Medulla oblongata (tissue), 1 donor: ENCODE measurements around the gene PNPLA3.
"Not testable (repeated sequence)": the region's sequence is repeated elsewhere in the genome, so short reads cannot be mapped to it uniquely, and the experiment has no call there.

ENCODE experiments used
- DNase-seq: peaks from one replicate; pipeline ENCODE4 v3.0.0-alpha.2; 2015; ENCODE audit errors: extremely low spot score

The PNPLA3 gene

GRCh38 chr22:43889201-43889859, 34.3 kb upstream of the PNPLA3 start:
- no peak for DNase-seq

DNA sequence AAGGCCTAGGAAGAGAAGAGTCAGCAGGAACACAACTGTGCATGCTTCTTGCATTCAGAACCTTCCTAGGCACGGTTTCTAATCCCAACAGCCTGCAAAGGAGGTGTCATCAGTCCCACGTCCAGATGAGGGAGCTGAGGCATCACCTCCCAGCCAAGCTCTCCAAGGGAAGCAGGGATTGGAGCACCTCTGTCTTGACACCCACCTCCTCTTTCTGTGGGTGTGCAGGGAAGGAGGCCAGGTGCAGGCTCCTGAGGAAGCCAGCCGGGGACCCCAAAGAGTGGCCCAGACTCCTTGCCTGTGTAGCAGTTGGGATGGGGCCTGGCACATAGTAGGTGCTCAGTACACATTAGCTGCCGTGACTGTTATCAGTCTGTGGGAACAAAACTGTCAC, 33.7 kb upstream of the PNPLA3 start:
- no peak for DNase-seq

GRCh38 chr22:43890901-43891331, 32.7 kb upstream of the PNPLA3 start:
- DNase-seq = no peak

DNA sequence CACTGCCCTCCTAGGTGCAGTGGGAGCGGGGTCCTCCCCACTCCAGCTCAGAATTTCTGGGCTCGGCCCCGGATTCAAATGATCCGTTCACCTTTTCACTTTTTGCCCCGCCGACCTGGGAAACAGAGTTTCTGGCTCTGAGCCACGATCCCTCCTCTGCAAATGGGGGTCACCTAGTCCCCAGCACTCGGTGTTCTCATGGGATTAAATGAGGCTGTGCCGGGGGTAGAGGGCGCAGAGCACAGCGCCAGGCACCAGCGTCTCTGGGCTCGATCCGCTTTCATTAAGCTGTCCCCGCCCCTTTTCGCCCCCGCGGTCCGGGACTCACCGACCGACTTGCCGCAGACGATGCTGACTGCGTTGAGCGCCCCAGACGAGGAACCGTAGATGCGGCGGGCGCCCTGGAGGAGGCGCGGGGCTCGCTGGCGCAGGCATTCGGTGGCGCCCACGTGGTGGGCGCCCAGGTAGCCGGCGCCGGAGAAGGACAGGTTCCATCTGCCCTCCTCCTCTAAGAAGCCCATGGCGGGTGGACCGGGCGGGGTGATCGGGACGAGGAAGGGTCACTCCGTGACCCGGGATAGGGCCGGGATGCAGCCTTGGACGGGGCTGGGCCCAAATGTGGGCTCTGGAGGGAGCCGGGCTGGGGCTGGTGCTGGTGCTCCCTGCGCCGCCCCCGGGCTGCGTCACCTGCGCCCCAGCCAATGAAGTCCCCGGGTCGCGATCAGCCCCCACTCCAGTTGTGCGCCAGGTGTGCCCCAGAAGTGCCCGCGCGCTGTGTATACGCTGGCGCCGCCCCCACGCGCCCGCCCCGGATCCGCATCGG, 32.0 kb upstream of the PNPLA3 start, which contains the start of gene PNPLA5:
Gene PNPLA5, minus strand, starts transcription at position 654 of the 823 bp plus-strand sequence. Its CDS starts 133 bp downstream, at position 521.
- no peak for DNase-seq

- DNase-seq = no peak
Observed at GRCh38 chr22:43892183-43892894, 31.3 kb upstream of the PNPLA3 start.

DNA sequence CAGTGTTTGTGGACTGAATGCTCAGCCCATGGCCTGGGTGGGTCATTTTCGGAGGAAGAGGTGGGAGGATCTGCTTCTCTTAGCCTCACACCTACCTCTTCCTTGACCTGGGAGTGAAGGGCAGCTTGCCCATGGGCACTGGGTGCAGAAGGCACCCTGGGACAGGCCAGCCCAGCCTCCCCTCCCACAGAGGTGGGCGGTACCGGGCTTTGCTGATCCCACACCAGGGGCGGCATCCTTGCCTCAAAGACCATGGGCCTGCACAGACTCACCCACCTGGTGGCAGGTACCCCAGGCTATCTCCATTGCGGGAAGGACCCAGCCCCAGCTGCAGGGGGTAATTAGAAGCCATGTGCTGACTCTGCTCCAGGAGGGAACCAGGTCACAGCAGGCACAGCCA, 30.3 kb upstream of the PNPLA3 start:
- no peak for DNase-seq

GRCh38 chr22:43894122-43894521, 29.5 kb upstream of the PNPLA3 start:
- DNase-seq = no peak

DNA sequence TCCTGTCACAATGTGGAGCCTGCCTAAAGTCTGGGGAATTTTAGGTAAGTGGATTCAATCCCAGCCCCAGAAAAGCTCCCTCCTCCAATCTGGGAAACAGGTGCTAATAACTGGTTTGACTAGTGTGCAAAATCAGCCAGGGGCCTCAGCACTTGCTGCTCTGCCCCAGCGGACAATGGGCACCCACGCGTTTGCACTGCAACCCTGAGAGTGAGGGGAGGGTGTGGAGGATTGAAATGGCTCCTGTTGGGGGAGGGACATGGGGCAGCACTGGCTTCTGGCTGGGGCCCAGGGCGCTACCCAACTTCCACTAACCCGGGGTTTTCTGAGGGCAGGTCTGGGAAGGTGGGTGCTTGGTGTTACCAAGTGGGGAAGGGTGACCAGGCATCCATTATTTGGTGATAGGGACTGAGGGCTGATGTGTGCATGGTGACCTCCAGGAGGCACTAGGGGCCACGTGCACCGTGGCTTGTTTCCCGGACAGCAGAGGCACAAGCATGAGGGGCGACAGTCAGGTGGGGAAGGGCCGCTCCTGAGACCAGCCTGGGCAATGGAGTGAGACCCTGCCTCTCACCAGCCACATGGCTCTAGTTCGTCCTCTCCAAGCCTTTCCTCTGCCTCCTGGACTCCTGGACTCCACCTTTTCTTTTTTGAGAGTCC, 27.5 kb upstream of the PNPLA3 start:
- no peak for DNase-seq

DNA sequence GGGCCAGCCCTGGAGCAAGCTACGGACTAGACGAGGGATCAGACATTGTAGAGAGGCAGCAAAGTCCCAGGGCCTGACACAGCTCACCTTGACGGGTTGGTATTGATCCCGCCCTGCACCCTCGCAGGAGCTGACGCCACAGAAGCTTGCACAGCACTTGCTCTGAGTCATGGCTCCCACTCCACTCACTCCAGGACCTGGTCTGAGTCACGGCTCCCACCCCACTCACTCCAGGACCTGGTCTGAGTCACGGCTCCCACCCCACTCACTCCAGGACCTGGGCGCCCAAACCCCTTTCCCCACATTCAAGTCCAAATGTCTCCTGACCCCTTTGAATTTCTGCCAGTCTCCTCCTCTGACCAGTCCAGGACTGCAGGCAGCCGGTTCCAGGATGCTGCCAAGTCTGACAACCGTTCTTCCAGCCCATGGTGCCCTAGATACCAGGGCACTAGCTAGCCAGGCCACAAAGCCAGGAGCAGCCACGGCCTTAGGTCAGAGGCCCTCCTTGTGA, 25.8 kb upstream of the PNPLA3 start:
- no peak for DNase-seq

DNA sequence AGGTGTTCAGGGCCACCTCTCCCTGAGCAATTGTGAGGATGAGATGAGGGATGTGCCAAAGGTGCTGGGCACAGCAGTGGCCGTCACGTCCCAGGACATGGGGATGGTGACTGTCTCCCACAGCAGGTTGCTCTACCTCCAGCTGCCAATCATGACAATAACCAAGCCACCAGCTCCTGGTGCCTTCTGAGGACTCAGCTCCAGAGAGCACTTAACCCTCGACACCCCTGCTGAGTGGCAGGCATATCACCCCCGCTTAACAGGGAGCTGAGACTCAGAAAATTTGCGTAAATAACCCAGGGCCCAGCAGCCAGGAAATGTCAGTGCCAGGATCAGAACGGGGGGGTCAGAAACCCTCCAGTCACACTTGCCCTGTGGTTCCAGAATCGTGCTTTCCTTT, 23.4 kb upstream of the PNPLA3 start:
- no peak for DNase-seq

DNA sequence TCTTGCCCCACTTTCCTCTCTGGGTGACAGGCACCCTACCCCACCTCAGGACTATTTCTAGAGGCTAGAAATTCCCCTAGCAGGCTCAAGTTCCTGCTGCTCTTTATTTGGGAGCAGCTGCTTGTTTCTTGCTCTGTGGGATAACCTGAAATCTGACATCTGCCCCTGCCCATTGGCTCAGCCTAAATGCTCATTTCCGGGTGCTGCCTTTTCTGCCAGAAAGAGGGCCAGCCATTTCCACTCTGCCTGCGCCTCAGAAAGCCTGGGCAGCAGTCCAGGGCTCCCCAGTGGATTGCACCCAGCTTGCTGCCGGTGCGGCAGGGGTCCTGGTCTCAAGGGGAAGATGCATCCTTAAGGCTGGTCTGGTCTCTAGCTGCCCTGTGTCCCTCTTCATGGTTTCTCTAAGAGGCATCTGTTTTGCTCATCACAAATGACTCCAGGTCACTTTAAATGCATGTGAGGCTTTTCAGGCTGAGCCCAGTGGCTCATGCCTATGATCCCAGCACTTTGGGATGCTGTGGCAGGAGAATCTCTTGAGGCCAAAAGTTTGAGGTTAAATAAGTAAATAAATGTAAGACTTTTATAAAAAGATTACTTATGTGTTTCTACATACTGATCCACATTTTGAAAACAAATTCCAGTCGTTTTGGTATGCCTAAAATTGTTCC, 21.5 kb upstream of the PNPLA3 start:
- no peak for DNase-seq

DNA sequence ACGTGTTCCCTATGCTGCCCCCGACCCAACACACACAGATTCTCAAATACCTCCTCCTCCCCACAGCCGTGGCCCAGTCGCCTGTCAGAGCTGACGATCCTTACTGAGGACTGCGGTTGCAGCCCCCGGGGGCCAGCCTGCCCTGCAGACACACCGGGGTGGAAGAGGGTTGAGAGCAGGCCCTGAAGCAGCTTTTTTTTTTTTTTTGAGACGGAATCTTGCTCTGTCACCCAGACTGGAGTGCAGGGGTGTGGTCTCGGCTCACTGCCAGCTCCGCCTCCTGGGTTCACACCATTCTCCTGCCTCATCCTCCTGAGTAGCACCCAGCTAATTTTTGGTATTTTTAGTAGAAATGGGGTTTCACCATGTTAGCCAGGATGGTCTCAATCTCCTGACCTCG, 20.6 kb upstream of the PNPLA3 start:
- not testable (repeated sequence) for DNase-seq

GRCh38 chr22:43904412-43904811, 19.2 kb upstream of the PNPLA3 start:
- not testable (repeated sequence) for DNase-seq

GRCh38 chr22:43905681-43906080, 17.9 kb upstream of the PNPLA3 start:
- no peak for DNase-seq

- DNase-seq = no peak
Observed at GRCh38 chr22:43909708-43910107, 13.9 kb upstream of the PNPLA3 start.

DNA sequence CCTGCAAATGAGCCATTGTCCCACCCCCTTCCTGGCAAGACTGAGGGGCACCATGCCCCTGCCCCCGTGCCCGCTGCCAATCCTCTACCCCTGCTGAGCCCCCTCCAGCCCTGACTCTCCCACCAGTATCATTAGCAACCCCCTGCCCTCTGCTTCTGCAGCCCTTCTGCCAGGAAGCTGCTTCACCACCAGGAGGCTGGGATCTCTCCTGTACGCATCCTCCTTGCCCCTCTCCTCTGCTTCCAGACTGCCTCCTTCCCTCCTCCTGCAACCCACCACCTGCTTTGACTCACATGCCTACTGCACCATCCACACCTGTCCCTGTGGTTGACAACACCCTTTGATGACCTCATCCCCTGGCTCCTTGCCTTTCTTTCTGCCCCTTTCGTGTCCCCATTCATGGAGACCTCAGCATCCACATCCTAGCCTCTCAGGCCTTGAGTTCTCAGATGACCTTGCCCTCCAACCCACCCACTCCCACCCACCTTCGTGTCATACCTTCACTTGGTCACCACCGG, 13.4 kb upstream of the PNPLA3 start:
- no peak for DNase-seq

DNA sequence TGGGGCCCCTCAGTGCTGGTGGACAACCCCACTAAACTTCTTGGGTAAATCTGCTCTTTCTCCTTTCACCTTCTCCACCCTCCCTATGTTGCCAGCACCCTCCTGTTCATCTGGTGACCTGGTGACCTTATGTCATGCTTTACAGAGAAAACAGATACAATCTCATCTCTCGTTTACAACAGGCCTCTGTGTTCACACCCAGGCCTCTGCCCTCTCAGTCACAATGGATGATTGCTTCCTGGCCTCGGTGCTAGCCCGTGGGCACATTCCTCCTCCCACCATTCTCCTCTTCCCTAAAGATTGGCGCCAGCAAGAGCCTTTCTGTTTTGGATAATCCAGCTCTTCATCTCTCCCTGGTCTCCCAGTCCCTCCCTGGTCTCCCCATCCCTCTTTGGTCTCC, 12.3 kb upstream of the PNPLA3 start:
- no peak for DNase-seq

DNA sequence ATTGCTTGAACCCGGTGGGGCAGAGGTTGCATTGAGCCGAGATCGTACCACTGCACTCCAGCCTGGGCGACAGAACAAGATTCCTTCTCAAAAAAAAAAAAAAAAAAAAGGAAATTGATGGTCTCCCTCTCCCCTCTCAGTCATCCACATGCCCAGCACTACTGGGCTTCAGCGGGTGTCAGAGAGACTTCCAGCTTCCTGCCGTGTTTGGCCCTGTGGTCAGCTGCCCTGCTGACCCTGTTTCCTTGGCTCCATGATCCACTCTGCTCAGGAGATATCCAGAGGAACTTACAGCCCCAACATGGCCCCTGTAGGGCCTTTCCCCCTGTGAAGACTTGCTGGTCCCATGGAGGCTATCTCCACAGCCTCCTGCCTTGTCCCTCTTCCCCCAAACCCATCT, 6.1 kb upstream of the PNPLA3 start:
- no peak for DNase-seq

- DNase-seq = no peak
Observed at GRCh38 chr22:43919106-43919973, 4.3 kb upstream of the PNPLA3 start.

- peak; percentile 7 for DNase-seq
Observed at GRCh38 chr22:43921370-43921769, 2.2 kb upstream of the PNPLA3 start.
